Hematopoietic multipotent progenitor cell (in vitro differentiated cells): ENCODE data around the gene FMN1. TPM values are rescaled to one million over a fixed set of nuclear protein-coding genes. Genes with fewer than 3 reads are reported as not detected.
A peak's percentile ranks its signal among the peaks of the same experiment; 100 is the strongest.
"Not testable (repeated sequence)": the region's sequence is repeated elsewhere in the genome, so short reads cannot be mapped to it uniquely, and the experiment has no call there.

ENCODE experiments used
- DNase-seq, 3 donors: peaks; one replicate each; pipeline ENCODE4 v3.0.0-alpha.2; 2011 to 2015; ENCODE audit warnings: low read depth in 2 of 3, low spot score in 2 of 3
- total RNA-seq: library from RNA; depleted of rRNA; stranded (reverse); fragments of >200 nt; gene quantifications from one replicate; pipeline ENCODE4 v1.2.3, GENCODE V29; 2012

The FMN1 gene
- total RNA-seq, 1 donor, result 0.27 TPM

GRCh38 chr15:32950051-32950450 lies 244.5 kb downstream of the FMN1 start:
- not testable (repeated sequence) for DNase-seq

- no peak for DNase-seq
Measured at GRCh38 chr15:32946210-32946609, 248.3 kb downstream of the FMN1 start.

GRCh38 chr15:32944431-32944830 lies 250.1 kb downstream of the FMN1 start:
- DNase-seq, result no peak

- DNase-seq, result no peak
Measured at GRCh38 chr15:32943711-32944110, 250.8 kb downstream of the FMN1 start.

- DNase-seq, result no peak
Measured at GRCh38 chr15:32942401-32942841, 252.1 kb downstream of the FMN1 start.

GRCh38 chr15:32941823-32942222 lies 252.7 kb downstream of the FMN1 start:
- no peak for DNase-seq

GRCh38 chr15:32936976-32937375 lies 257.5 kb downstream of the FMN1 start:
- DNase-seq, result no peak

GRCh38 chr15:32936283-32936918 lies 258.1 kb downstream of the FMN1 start:
- peak in 2 of 3 donors; percentile 6 to 16 for DNase-seq

GRCh38 chr15:32935139-32935538 lies 259.4 kb downstream of the FMN1 start:
- no peak for DNase-seq

GRCh38 chr15:32933236-32933635 lies 261.3 kb downstream of the FMN1 start:
- no peak for DNase-seq

GRCh38 chr15:32928876-32929275 lies 265.6 kb downstream of the FMN1 start:
- no peak for DNase-seq

GRCh38 chr15:32927124-32927523 lies 267.4 kb downstream of the FMN1 start:
- DNase-seq, result no peak

- DNase-seq, result no peak
Measured at GRCh38 chr15:32923176-32923575, 271.3 kb downstream of the FMN1 start.

- DNase-seq, result no peak
Measured at GRCh38 chr15:32922541-32922940, 272.0 kb downstream of the FMN1 start.

GRCh38 chr15:32919749-32920414 lies 274.6 kb downstream of the FMN1 start:
- DNase-seq, result no peak

GRCh38 chr15:32918547-32918946 lies 276.0 kb downstream of the FMN1 start:
- no peak for DNase-seq

- DNase-seq, result no peak
Measured at GRCh38 chr15:32910839-32911238, 283.7 kb downstream of the FMN1 start.

- no peak for DNase-seq
Measured at GRCh38 chr15:32909431-32909830, 285.1 kb downstream of the FMN1 start.

- DNase-seq, result no peak
Measured at GRCh38 chr15:32908872-32909271, 285.6 kb downstream of the FMN1 start.

- DNase-seq, result peak in 2 of 3 donors; percentile 8 to 52
Measured at GRCh38 chr15:32908135-32908801, 286.2 kb downstream of the FMN1 start.

- DNase-seq, result no peak
Measured at GRCh38 chr15:32905481-32905880, 289.0 kb downstream of the FMN1 start.

- DNase-seq, result no peak
Measured at GRCh38 chr15:32904448-32904847, 290.1 kb downstream of the FMN1 start.
